Effector memory CD4-positive, alpha-beta T cell (primary cell): Measurements from ENCODE around the gene MDH1.

Experiments used
- DNase-seq, 3 donors: peaks; one replicate each; pipeline ENCODE4 v3.0.0-alpha.2; 2020
- H3K27ac ChIP-seq: 2 replicates; pipeline ENCODE4 v1.7.0; 2013; ENCODE audit warnings: mild to moderate bottlenecking, low read length, moderate library complexity; ENCODE audit not compliant: insufficient read depth, poor library complexity, severe bottlenecking
- H3K27me3 ChIP-seq: replicated peaks from 2 replicates; pipeline ENCODE4 v1.7.0; 2013; ENCODE audit warnings: mild to moderate bottlenecking, low read length; ENCODE audit not compliant: insufficient read depth, control insufficient read depth, poor library complexity, severe bottlenecking
- H3K36me3 ChIP-seq: 2 replicates; pipeline ENCODE4 v1.7.0; 2013; ENCODE audit warnings: mild to moderate bottlenecking, low read length, moderate library complexity; ENCODE audit not compliant: control insufficient read depth, insufficient read depth
- H3K4me1 ChIP-seq: 2 replicates; pipeline ENCODE4 v1.7.0; 2013; ENCODE audit warnings: low read length, mild to moderate bottlenecking; ENCODE audit not compliant: control insufficient read depth, insufficient read depth, poor library complexity, severe bottlenecking
- H3K4me3 ChIP-seq: 2 replicates; pipeline ENCODE4 v1.7.0; 2013; ENCODE audit warnings: low read length, low read depth, mild to moderate bottlenecking; ENCODE audit not compliant: insufficient read depth, poor library complexity, severe bottlenecking
- H3K9me3 ChIP-seq: 2 replicates; pipeline ENCODE4 v1.7.0; 2013; ENCODE audit warnings: mild to moderate bottlenecking, low read length, moderate library complexity; ENCODE audit not compliant: control insufficient read depth

The MDH1 gene

DNA sequence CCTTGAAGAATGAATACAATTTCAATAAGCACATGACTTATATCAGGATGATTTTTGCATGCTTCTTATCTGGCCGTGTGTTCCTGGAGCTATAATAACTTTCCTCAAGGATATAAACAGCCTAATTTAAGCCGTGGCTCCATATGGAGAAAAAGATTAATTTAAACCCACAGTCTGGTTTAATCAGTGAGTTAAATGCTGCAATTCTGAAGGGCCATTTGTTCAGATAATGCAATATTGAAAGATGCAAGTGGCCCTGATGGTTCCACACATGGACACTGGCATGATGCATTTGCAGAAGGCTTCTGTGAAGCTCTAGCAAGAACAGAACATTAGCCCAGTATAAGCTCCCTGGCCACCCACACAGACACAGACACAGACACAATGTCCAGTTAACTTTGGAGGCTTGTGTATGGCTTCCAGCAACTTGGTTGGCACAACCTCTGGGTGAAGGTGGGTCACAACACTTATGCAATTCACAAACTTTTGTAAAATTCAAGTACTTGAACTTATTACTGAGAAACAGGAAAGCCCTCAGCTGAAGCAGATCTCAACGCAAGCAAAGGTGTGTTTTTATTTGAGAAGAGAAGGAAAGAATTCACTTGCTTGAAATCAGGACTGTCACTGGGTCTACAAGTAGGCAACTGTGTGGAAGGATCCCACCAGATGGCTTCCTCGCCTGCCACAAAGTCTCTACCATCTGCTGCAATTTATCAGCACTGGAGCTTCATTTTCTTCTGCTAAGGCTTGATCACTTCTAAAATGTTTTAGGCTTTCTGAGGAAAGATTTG, 63.3 kb downstream of the MDH1 start:
- H3K9me3 ChIP-seq: no peaks in the 10 kb centered on the region
- DNase-seq: no peak
- H3K36me3 ChIP-seq: no peaks in the 10 kb centered on the region
- no peaks in the 10 kb centered on the region for H3K4me1 ChIP-seq
- H3K27me3 ChIP-seq: no peaks in the 10 kb centered on the region
- H3K27ac ChIP-seq: no peak overlapping the region
- no peak overlapping the region for H3K4me3 ChIP-seq

DNA sequence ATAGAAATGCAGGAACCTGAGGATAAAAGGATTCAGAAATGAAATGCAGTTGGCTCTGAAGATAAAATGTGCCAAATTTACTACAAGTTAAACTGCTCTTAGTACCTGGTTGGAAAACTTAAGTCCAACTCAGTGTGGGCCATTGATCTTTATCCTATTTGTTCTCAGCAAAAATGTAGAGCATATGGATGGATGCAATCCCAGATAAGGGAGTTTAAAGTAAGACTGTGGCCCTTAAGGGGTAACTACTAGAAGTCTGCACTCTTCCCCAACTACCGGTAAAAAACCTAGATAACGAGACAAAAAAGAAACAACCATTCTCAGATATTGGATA, 63.9 kb downstream of the MDH1 start:
- H3K9me3 ChIP-seq: no peaks in the 10 kb centered on the region
- H3K27ac ChIP-seq: no peak overlapping the region
- H3K4me1 ChIP-seq: no peaks in the 10 kb centered on the region
- H3K4me3 ChIP-seq: no peak overlapping the region
- H3K27me3 ChIP-seq: no peaks in the 10 kb centered on the region
- no peak for DNase-seq
- H3K36me3 ChIP-seq: no peaks in the 10 kb centered on the region

GRCh38 chr2:63654959-63655358, 66.2 kb downstream of the MDH1 start:
- DNase-seq: no peak
- Histone ChIP-seq H3K36me3 (no peaks in the 10 kb centered on the region), H3K4me1 (no peaks in the 10 kb centered on the region), H3K4me3 (no peak overlapping the region), H3K9me3 (no peaks in the 10 kb centered on the region), H3K27me3 (peaks cover 3% of the 10 kb centered on the region), H3K27ac (no peak overlapping the region)
